ENCODE measurements around the gene ARHGAP8.
"Not testable (repeated sequence)": the region's sequence is repeated elsewhere in the genome, so short reads cannot be mapped to it uniquely, and the experiment has no call there.

The ARHGAP8 gene

GRCh38 chr22:44797181-44797725 is 44.9 kb downstream of the ARHGAP8 start:
- no peak overlapping the region for H3K27ac ChIP-seq (ENCODE audit: low read depth, low read length)
- no peak overlapping the region for H3K9ac ChIP-seq (ENCODE audit: low read length in 5 of 5)
- H3K4me3 ChIP-seq (ENCODE audit: low read depth in 1 of 5, low read length in 5 of 5) = no peak overlapping the region
- H3K36me3 ChIP-seq (ENCODE audit: control insufficient read depth in 5 of 5, insufficient read depth in 5 of 5, low read length in 5 of 5) = no peaks in the 10 kb centered on the region
- H3K27me3 ChIP-seq (ENCODE audit: control insufficient read depth in 5 of 5, insufficient read depth in 4 of 5, low read length in 5 of 5) = peaks cover 2 to 24% (median 20%) of the 10 kb centered on the region in 5 donors
- no peaks in the 10 kb centered on the region for H3K9me3 ChIP-seq (ENCODE audit: control insufficient read depth in 5 of 5, low read length in 5 of 5)
- H3K4me1 ChIP-seq (ENCODE audit: control insufficient read depth in 5 of 5, insufficient read depth in 5 of 5, low read length in 5 of 5) = no peaks in the 10 kb centered on the region

GRCh38 chr22:44799077-44799945 is 46.9 kb downstream of the ARHGAP8 start:
- H3K36me3 ChIP-seq (ENCODE audit: control insufficient read depth in 5 of 5, insufficient read depth in 5 of 5, low read length in 5 of 5) = no peaks in the 10 kb centered on the region
- H3K9ac ChIP-seq (ENCODE audit: low read length in 5 of 5) = no peak overlapping the region
- no peaks in the 10 kb centered on the region for H3K9me3 ChIP-seq (ENCODE audit: control insufficient read depth in 5 of 5, low read length in 5 of 5)

GRCh38 chr22:44799946-44800634 is 47.7 kb downstream of the ARHGAP8 start:
- H3K4me3 ChIP-seq (ENCODE audit: low read depth in 1 of 5, low read length in 5 of 5); H3K4me1 ChIP-seq (ENCODE audit: control insufficient read depth in 5 of 5, insufficient read depth in 5 of 5, low read length in 5 of 5); H3K36me3 ChIP-seq (ENCODE audit: control insufficient read depth in 5 of 5, insufficient read depth in 5 of 5, low read length in 5 of 5); H3K9ac ChIP-seq (ENCODE audit: low read length in 5 of 5); H3K9me3 ChIP-seq (ENCODE audit: control insufficient read depth in 5 of 5, low read length in 5 of 5); H3K27ac ChIP-seq (ENCODE audit: low read depth, low read length): not testable (repeated sequence)
- H3K27me3 ChIP-seq (ENCODE audit: control insufficient read depth in 5 of 5, insufficient read depth in 4 of 5, low read length in 5 of 5) = peaks cover 2 to 30% (median 23%) of the 10 kb centered on the region in 5 donors

More at GRCh38 chr22:44799077-44799945, 46.9 kb downstream of the ARHGAP8 start:
- Histone ChIP-seq H3K27me3 (ENCODE audit: control insufficient read depth in 5 of 5, insufficient read depth in 4 of 5, low read length in 5 of 5) (peaks cover 2 to 25% (median 23%) of the 10 kb centered on the region in 5 donors), H3K4me1 (ENCODE audit: control insufficient read depth in 5 of 5, insufficient read depth in 5 of 5, low read length in 5 of 5) (no peaks in the 10 kb centered on the region), H3K4me3 (ENCODE audit: low read depth in 1 of 5, low read length in 5 of 5) (no peak overlapping the region), H3K27ac (ENCODE audit: low read depth, low read length) (no peak overlapping the region)

- peaks cover 2 to 28% (median 21%) of the 10 kb centered on the region in 5 donors for H3K27me3 ChIP-seq (ENCODE audit: control insufficient read depth in 5 of 5, insufficient read depth in 4 of 5, low read length in 5 of 5)
- H3K4me1 ChIP-seq (ENCODE audit: control insufficient read depth in 5 of 5, insufficient read depth in 5 of 5, low read length in 5 of 5) = no peaks in the 10 kb centered on the region
- H3K9me3 ChIP-seq (ENCODE audit: control insufficient read depth in 5 of 5, low read length in 5 of 5) = no peaks in the 10 kb centered on the region
- H3K27ac ChIP-seq (ENCODE audit: low read depth, low read length) = no peak overlapping the region
- H3K36me3 ChIP-seq (ENCODE audit: control insufficient read depth in 5 of 5, insufficient read depth in 5 of 5, low read length in 5 of 5) = peaks cover 0 to 3% (median 0%) of the 10 kb centered on the region in 5 donors
- no peak overlapping the region for H3K9ac ChIP-seq (ENCODE audit: low read length in 5 of 5)
- no peak overlapping the region for H3K4me3 ChIP-seq (ENCODE audit: low read depth in 1 of 5, low read length in 5 of 5)
Measured at GRCh38 chr22:44801476-44801875, 49.1 kb downstream of the ARHGAP8 start.

- H3K27me3 ChIP-seq (ENCODE audit: control insufficient read depth in 5 of 5, insufficient read depth in 4 of 5, low read length in 5 of 5) = peaks cover 2 to 32% (median 23%) of the 10 kb centered on the region in 5 donors
- H3K36me3 ChIP-seq (ENCODE audit: control insufficient read depth in 5 of 5, insufficient read depth in 5 of 5, low read length in 5 of 5) = peaks cover 0 to 3% (median 0%) of the 10 kb centered on the region in 5 donors
- H3K4me3 ChIP-seq (ENCODE audit: low read depth in 1 of 5, low read length in 5 of 5) = no peak overlapping the region
- no peak overlapping the region for H3K9ac ChIP-seq (ENCODE audit: low read length in 5 of 5)
- H3K4me1 ChIP-seq (ENCODE audit: control insufficient read depth in 5 of 5, insufficient read depth in 5 of 5, low read length in 5 of 5) = no peaks in the 10 kb centered on the region
- no peak overlapping the region for H3K27ac ChIP-seq (ENCODE audit: low read depth, low read length)
- no peaks in the 10 kb centered on the region for H3K9me3 ChIP-seq (ENCODE audit: control insufficient read depth in 5 of 5, low read length in 5 of 5)
Measured at GRCh38 chr22:44802071-44802700, 49.8 kb downstream of the ARHGAP8 start.

- Histone ChIP-seq H3K4me3 (ENCODE audit: low read depth in 1 of 5, low read length in 5 of 5) (no peak overlapping the region), H3K36me3 (ENCODE audit: control insufficient read depth in 5 of 5, insufficient read depth in 5 of 5, low read length in 5 of 5) (peaks cover 0 to 3% (median 0%) of the 10 kb centered on the region in 5 donors), H3K27me3 (ENCODE audit: control insufficient read depth in 5 of 5, insufficient read depth in 4 of 5, low read length in 5 of 5) (peaks cover 2 to 37% (median 26%) of the 10 kb centered on the region in 5 donors), H3K4me1 (ENCODE audit: control insufficient read depth in 5 of 5, insufficient read depth in 5 of 5, low read length in 5 of 5) (no peaks in the 10 kb centered on the region), H3K9ac (ENCODE audit: low read length in 5 of 5) (no peak overlapping the region), H3K9me3 (ENCODE audit: control insufficient read depth in 5 of 5, low read length in 5 of 5) (no peaks in the 10 kb centered on the region), H3K27ac (ENCODE audit: low read depth, low read length) (no peak overlapping the region)
Measured at GRCh38 chr22:44802956-44803355, 50.6 kb downstream of the ARHGAP8 start.

GRCh38 chr22:44804327-44804726 is 52.0 kb downstream of the ARHGAP8 start:
- H3K27me3 ChIP-seq (ENCODE audit: control insufficient read depth in 5 of 5, insufficient read depth in 4 of 5, low read length in 5 of 5) = peaks cover 2 to 35% (median 18%) of the 10 kb centered on the region in 5 donors
- H3K36me3 ChIP-seq (ENCODE audit: control insufficient read depth in 5 of 5, insufficient read depth in 5 of 5, low read length in 5 of 5) = peaks cover 0 to 3% (median 0%) of the 10 kb centered on the region in 5 donors
- no peak overlapping the region for H3K4me3 ChIP-seq (ENCODE audit: low read depth in 1 of 5, low read length in 5 of 5)
- no peaks in the 10 kb centered on the region for H3K4me1 ChIP-seq (ENCODE audit: control insufficient read depth in 5 of 5, insufficient read depth in 5 of 5, low read length in 5 of 5)
- H3K27ac ChIP-seq (ENCODE audit: low read depth, low read length) = no peak overlapping the region
- no peak overlapping the region for H3K9ac ChIP-seq (ENCODE audit: low read length in 5 of 5)
- no peaks in the 10 kb centered on the region for H3K9me3 ChIP-seq (ENCODE audit: control insufficient read depth in 5 of 5, low read length in 5 of 5)

GRCh38 chr22:44805711-44806110 is 53.3 kb downstream of the ARHGAP8 start:
- Histone ChIP-seq H3K4me1 (ENCODE audit: control insufficient read depth in 5 of 5, insufficient read depth in 5 of 5, low read length in 5 of 5) (no peaks in the 10 kb centered on the region), H3K27ac (ENCODE audit: low read depth, low read length) (no peak overlapping the region), H3K36me3 (ENCODE audit: control insufficient read depth in 5 of 5, insufficient read depth in 5 of 5, low read length in 5 of 5) (peaks cover 0 to 3% (median 0%) of the 10 kb centered on the region in 5 donors), H3K9me3 (ENCODE audit: control insufficient read depth in 5 of 5, low read length in 5 of 5) (no peaks in the 10 kb centered on the region), H3K27me3 (ENCODE audit: control insufficient read depth in 5 of 5, insufficient read depth in 4 of 5, low read length in 5 of 5) (peaks cover 2 to 30% (median 14%) of the 10 kb centered on the region in 5 donors), H3K4me3 (ENCODE audit: low read depth in 1 of 5, low read length in 5 of 5) (no peak overlapping the region), H3K9ac (ENCODE audit: low read length in 5 of 5) (no peak overlapping the region)

GRCh38 chr22:44807232-44807631 is 54.9 kb downstream of the ARHGAP8 start:
- peaks cover 0 to 21% (median 8%) of the 10 kb centered on the region in 5 donors for H3K27me3 ChIP-seq (ENCODE audit: control insufficient read depth in 5 of 5, insufficient read depth in 4 of 5, low read length in 5 of 5)
- no peaks in the 10 kb centered on the region for H3K4me1 ChIP-seq (ENCODE audit: control insufficient read depth in 5 of 5, insufficient read depth in 5 of 5, low read length in 5 of 5)
- no peak overlapping the region for H3K4me3 ChIP-seq (ENCODE audit: low read depth in 1 of 5, low read length in 5 of 5)
- no peak overlapping the region for H3K27ac ChIP-seq (ENCODE audit: low read depth, low read length)
- no peak overlapping the region for H3K9ac ChIP-seq (ENCODE audit: low read length in 5 of 5)
- H3K36me3 ChIP-seq (ENCODE audit: control insufficient read depth in 5 of 5, insufficient read depth in 5 of 5, low read length in 5 of 5) = peaks cover 0 to 3% (median 0%) of the 10 kb centered on the region in 5 donors
- no peaks in the 10 kb centered on the region for H3K9me3 ChIP-seq (ENCODE audit: control insufficient read depth in 5 of 5, low read length in 5 of 5)

Measured in subcutaneous abdominal adipose tissue (tissue), 5 donors.